SK-N-SH treated with all-trans-retinoic acid at 6 μM for 48 hours (cell line): ENCODE results near the gene ASPN.

ENCODE experiments used
- ARNTL ChIP-seq: fragments of 450-650 bp; formaldehyde crosslinking; IDR thresholded peaks from 2 replicates; pipeline ENCODE4 v1.5.0; 2020; ENCODE audit warnings: low read depth, mild to moderate bottlenecking, moderate library complexity, borderline replicate concordance
- ESRRG ChIP-seq: fragments of 250-450 bp; sonication (Bioruptor Pico); IDR thresholded peaks from 2 replicates; pipeline ENCODE4 v1.6.1; 2021; ENCODE audit warnings: mild to moderate bottlenecking
- GLIS3 ChIP-seq: fragments of 250-450 bp; sonication (Bioruptor Pico); IDR thresholded peaks from 2 replicates; pipeline ENCODE4 v1.5.0; 2020; ENCODE audit warnings: mild to moderate bottlenecking, moderate library complexity
- ISL1 ChIP-seq: fragments of 250-450 bp; sonication (Bioruptor Pico); IDR thresholded peaks from 2 replicates; pipeline ENCODE4 v2.1.2; 2022; ENCODE audit warnings: mild to moderate bottlenecking, moderate library complexity
- PPARA ChIP-seq: fragments of 250-450 bp; sonication (Bioruptor Pico); IDR thresholded peaks from 2 replicates; pipeline ENCODE4 v1.5.0; 2020; ENCODE audit warnings: mild to moderate bottlenecking, borderline replicate concordance
- RARB ChIP-seq: fragments of 250-450 bp; sonication (Bioruptor Pico); IDR thresholded peaks from 2 replicates; pipeline ENCODE4 v1.8.0; 2021; ENCODE audit warnings: mild to moderate bottlenecking, moderate library complexity
- TCF4 ChIP-seq: fragments of 250-450 bp; sonication (Bioruptor Pico); IDR thresholded peaks from 2 replicates; pipeline ENCODE4 v1.8.0; 2021; ENCODE audit warnings: mild to moderate bottlenecking, moderate library complexity, borderline replicate concordance
- ZNF565 ChIP-seq: fragments of 450-650 bp; formaldehyde crosslinking; conservative IDR thresholded peaks from 2 replicates; pipeline ENCODE4 v1.5.0; 2020; ENCODE audit warnings: low read depth, mild to moderate bottlenecking, moderate library complexity
- TF ChIP-seq, protein P1 (sequence below): fragments of 250-450 bp; sonication (Bioruptor Pico); IDR thresholded peaks from 2 replicates; pipeline ENCODE4 v1.5.1; 2020; ENCODE audit warnings: low read depth, mild to moderate bottlenecking, moderate library complexity
- TF ChIP-seq, protein P2 (sequence below): fragments of 250-450 bp; sonication (Bioruptor Pico); IDR thresholded peaks from 2 replicates; pipeline ENCODE4 v1.5.1; 2021; ENCODE audit warnings: mild to moderate bottlenecking, moderate library complexity
- TF ChIP-seq, protein P3 (sequence below): fragments of 250-450 bp; sonication (Bioruptor Pico); IDR thresholded peaks from 2 replicates; pipeline ENCODE4 v1.5.0; 2020; ENCODE audit warnings: mild to moderate bottlenecking, moderate library complexity
- TF ChIP-seq, protein P4 (sequence below): fragments of 250-450 bp; sonication (Bioruptor Pico); IDR thresholded peaks from 2 replicates; pipeline ENCODE4 v1.8.0; 2021; ENCODE audit warnings: low read depth, mild to moderate bottlenecking, moderate library complexity, borderline replicate concordance
- TF ChIP-seq, protein P5 (sequence below): fragments of 250-450 bp; sonication (Bioruptor Pico); IDR thresholded peaks from 2 replicates; pipeline ENCODE4 v1.8.0; 2020; ENCODE audit warnings: mild to moderate bottlenecking, moderate library complexity, borderline replicate concordance

DNA sequence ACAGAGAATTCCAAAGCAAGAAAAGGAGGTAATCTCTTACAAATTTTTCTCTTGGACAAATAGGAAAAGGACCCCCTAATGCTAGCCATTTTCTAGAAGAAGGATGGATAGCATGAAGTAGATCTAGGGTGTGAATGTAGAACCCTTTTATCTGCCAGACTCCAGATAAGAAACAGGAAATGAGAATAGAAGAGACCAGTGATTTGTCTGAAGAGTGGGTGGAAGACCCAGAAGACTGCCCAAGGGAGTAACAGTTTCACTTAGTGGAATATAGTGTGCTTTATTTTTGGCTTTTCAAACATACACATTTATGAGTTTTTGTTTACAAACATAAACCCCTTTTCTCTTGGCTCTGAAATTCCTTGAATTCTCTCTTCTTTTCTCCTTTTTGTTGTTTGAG is 28.4 kb upstream of the ASPN start:
- TF ChIP-seq RARB (CRISPR knock-in tag) (no peak), ARNTL (CRISPR knock-in tag) (no peak), ESRRG (CRISPR knock-in tag) (no peak), GLIS3 (CRISPR knock-in tag) (no peak), PPARA (CRISPR knock-in tag) (no peak), TCF4 (CRISPR knock-in tag) (no peak), ZNF565 (CRISPR knock-in tag) (no peak), ISL1 (CRISPR knock-in tag) (no peak)
- TF ChIP-seq, protein P1, sequence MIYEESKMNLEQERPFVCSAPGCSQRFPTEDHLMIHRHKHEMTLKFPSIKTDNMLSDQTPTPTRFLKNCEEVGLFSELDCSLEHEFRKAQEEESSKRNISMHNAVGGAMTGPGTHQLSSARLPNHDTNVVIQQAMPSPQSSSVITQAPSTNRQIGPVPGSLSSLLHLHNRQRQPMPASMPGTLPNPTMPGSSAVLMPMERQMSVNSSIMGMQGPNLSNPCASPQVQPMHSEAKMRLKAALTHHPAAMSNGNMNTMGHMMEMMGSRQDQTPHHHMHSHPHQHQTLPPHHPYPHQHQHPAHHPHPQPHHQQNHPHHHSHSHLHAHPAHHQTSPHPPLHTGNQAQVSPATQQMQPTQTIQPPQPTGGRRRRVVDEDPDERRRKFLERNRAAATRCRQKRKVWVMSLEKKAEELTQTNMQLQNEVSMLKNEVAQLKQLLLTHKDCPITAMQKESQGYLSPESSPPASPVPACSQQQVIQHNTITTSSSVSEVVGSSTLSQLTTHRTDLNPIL (CRISPR knock-in tag) = no peak
- TF ChIP-seq, protein P2, sequence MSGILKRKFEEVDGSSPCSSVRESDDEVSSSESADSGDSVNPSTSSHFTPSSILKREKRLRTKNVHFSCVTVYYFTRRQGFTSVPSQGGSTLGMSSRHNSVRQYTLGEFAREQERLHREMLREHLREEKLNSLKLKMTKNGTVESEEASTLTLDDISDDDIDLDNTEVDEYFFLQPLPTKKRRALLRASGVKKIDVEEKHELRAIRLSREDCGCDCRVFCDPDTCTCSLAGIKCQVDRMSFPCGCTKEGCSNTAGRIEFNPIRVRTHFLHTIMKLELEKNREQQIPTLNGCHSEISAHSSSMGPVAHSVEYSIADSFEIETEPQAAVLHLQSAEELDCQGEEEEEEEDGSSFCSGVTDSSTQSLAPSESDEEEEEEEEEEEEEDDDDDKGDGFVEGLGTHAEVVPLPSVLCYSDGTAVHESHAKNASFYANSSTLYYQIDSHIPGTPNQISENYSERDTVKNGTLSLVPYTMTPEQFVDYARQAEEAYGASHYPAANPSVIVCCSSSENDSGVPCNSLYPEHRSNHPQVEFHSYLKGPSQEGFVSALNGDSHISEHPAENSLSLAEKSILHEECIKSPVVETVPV (CRISPR knock-in tag) = no peak
- TF ChIP-seq, protein P3, sequence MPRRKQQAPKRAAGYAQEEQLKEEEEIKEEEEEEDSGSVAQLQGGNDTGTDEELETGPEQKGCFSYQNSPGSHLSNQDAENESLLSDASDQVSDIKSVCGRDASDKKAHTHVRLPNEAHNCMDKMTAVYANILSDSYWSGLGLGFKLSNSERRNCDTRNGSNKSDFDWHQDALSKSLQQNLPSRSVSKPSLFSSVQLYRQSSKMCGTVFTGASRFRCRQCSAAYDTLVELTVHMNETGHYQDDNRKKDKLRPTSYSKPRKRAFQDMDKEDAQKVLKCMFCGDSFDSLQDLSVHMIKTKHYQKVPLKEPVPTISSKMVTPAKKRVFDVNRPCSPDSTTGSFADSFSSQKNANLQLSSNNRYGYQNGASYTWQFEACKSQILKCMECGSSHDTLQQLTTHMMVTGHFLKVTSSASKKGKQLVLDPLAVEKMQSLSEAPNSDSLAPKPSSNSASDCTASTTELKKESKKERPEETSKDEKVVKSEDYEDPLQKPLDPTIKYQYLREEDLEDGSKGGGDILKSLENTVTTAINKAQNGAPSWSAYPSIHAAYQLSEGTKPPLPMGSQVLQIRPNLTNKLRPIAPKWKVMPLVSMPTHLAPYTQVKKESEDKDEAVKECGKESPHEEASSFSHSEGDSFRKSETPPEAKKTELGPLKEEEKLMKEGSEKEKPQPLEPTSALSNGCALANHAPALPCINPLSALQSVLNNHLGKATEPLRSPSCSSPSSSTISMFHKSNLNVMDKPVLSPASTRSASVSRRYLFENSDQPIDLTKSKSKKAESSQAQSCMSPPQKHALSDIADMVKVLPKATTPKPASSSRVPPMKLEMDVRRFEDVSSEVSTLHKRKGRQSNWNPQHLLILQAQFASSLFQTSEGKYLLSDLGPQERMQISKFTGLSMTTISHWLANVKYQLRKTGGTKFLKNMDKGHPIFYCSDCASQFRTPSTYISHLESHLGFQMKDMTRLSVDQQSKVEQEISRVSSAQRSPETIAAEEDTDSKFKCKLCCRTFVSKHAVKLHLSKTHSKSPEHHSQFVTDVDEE = no peak
- TF ChIP-seq, protein P4, sequence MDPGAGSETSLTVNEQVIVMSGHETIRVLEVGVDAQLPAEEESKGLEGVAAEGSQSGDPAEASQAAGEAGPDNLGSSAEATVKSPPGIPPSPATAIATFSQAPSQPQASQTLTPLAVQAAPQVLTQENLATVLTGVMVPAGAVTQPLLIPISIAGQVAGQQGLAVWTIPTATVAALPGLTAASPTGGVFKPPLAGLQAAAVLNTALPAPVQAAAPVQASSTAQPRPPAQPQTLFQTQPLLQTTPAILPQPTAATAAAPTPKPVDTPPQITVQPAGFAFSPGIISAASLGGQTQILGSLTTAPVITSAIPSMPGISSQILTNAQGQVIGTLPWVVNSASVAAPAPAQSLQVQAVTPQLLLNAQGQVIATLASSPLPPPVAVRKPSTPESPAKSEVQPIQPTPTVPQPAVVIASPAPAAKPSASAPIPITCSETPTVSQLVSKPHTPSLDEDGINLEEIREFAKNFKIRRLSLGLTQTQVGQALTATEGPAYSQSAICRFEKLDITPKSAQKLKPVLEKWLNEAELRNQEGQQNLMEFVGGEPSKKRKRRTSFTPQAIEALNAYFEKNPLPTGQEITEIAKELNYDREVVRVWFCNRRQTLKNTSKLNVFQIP (CRISPR knock-in tag) = no peak
- TF ChIP-seq, protein P5, sequence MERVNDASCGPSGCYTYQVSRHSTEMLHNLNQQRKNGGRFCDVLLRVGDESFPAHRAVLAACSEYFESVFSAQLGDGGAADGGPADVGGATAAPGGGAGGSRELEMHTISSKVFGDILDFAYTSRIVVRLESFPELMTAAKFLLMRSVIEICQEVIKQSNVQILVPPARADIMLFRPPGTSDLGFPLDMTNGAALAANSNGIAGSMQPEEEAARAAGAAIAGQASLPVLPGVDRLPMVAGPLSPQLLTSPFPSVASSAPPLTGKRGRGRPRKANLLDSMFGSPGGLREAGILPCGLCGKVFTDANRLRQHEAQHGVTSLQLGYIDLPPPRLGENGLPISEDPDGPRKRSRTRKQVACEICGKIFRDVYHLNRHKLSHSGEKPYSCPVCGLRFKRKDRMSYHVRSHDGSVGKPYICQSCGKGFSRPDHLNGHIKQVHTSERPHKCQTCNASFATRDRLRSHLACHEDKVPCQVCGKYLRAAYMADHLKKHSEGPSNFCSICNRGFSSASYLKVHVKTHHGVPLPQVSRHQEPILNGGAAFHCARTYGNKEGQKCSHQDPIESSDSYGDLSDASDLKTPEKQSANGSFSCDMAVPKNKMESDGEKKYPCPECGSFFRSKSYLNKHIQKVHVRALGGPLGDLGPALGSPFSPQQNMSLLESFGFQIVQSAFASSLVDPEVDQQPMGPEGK (CRISPR knock-in tag) = no peak
